Loucy (cell line): ENCODE results near the gene DMBX1.

ENCODE experiments used
- CTCF ChIP-seq: fragments of 200-600 bp; sonication (generic); conservative IDR thresholded peaks from 2 replicates; pipeline ENCODE4 v1.5.1; 2014; ENCODE audit warnings: mild to moderate bottlenecking, antibody characterized with exemption, low read length
- EZH2phosphoT487 ChIP-seq: fragments of 200-600 bp; IDR thresholded peaks from 2 replicates; pipeline ENCODE4 v1.6.1; 2018; ENCODE audit warnings: antibody characterized with exemption, mild to moderate bottlenecking, moderate library complexity, borderline replicate concordance

GRCh38 chr1:46442317-46443161, 47.1 kb upstream of the DMBX1 start:
- peak; percentile 90 for TF ChIP-seq CTCF
- no peak for TF ChIP-seq EZH2phosphoT487
